ENCODE data around the gene CACNB4.
"Not testable (repeated sequence)": the region's sequence is repeated elsewhere in the genome, so short reads cannot be mapped to it uniquely, and the experiment has no call there.

The CACNB4 gene

GRCh38 chr2:151973013-151973900 lies 125.6 kb downstream of the CACNB4 start:
- no peak for FAIRE-seq

- no peak for FAIRE-seq
Observed at GRCh38 chr2:151972241-151973012, 126.4 kb downstream of the CACNB4 start.

- no peak for FAIRE-seq
Observed at GRCh38 chr2:151971301-151972051, 127.4 kb downstream of the CACNB4 start.

- FAIRE-seq, result no peak
Observed at GRCh38 chr2:151968770-151969470, 129.9 kb downstream of the CACNB4 start.

GRCh38 chr2:151967829-151968722 lies 130.8 kb downstream of the CACNB4 start:
- FAIRE-seq, result no peak

GRCh38 chr2:151965884-151966283 lies 133.0 kb downstream of the CACNB4 start:
- no peak for FAIRE-seq

- FAIRE-seq, result no peak
Observed at GRCh38 chr2:151961558-151961957, 137.3 kb downstream of the CACNB4 start.

GRCh38 chr2:151959238-151959637 lies 139.6 kb downstream of the CACNB4 start:
- no peak for FAIRE-seq

GRCh38 chr2:151953467-151953866 lies 145.4 kb downstream of the CACNB4 start:
- no peak for FAIRE-seq

- FAIRE-seq, result no peak
Observed at GRCh38 chr2:151952691-151953456, 146.0 kb downstream of the CACNB4 start.

- no peak for FAIRE-seq
Observed at GRCh38 chr2:151947813-151948165, 151.1 kb downstream of the CACNB4 start.

GRCh38 chr2:151946899-151947812 lies 151.7 kb downstream of the CACNB4 start:
- no peak for FAIRE-seq

- no peak for FAIRE-seq
Observed at GRCh38 chr2:151946250-151946884, 152.5 kb downstream of the CACNB4 start.

GRCh38 chr2:151945602-151946001 lies 153.2 kb downstream of the CACNB4 start:
- no peak for FAIRE-seq

- FAIRE-seq, result no peak
Observed at GRCh38 chr2:151945186-151945585, 153.7 kb downstream of the CACNB4 start.

- FAIRE-seq, result no peak
Observed at GRCh38 chr2:151943461-151943860, 155.4 kb downstream of the CACNB4 start.

GRCh38 chr2:151942540-151943205 lies 156.2 kb downstream of the CACNB4 start:
- FAIRE-seq, result not testable (repeated sequence)

- FAIRE-seq, result no peak
Observed at GRCh38 chr2:151937966-151938365, 160.9 kb downstream of the CACNB4 start.

GRCh38 chr2:151936626-151937025 lies 162.2 kb downstream of the CACNB4 start:
- no peak for FAIRE-seq

Measured in islet of Langerhans (tissue), 1 donor.